Right cardiac atrium (tissue), 5 donors: Measurements from ENCODE around the gene PUS3. TPM values are rescaled to one million over a fixed set of nuclear protein-coding genes. Genes with fewer than 3 reads are reported as not detected.
"Not testable (repeated sequence)": the region's sequence is repeated elsewhere in the genome, so short reads cannot be mapped to it uniquely, and the experiment has no call there.

Experiments
- ATAC-seq, 2 donors: fragments of 200-7000 bp; cut with Tn5 transposase; one replicate each; pipeline versions ENCODE4 v1.8.0 to v1.9.1; 2020; ENCODE audit warnings: moderate library complexity in 2 of 2, mild to moderate bottlenecking in 1 of 2
- DNase-seq, 3 donors: peaks; one replicate each; pipeline ENCODE4 v3.0.0-alpha.2; 2020
- H3K27ac ChIP-seq: one replicate; pipeline ENCODE4 v1.5.1; 2013; ENCODE audit warnings: mild to moderate bottlenecking, low read length, control low read depth, moderate library complexity
- H3K27me3 ChIP-seq: one replicate; pipeline ENCODE4 v1.6.1; 2013; ENCODE audit not compliant: control insufficient read depth, insufficient read depth
- H3K4me1 ChIP-seq: one replicate; pipeline ENCODE4 v1.6.1; 2013; ENCODE audit warnings: low read length; ENCODE audit not compliant: control insufficient read depth, insufficient read depth
- H3K4me3 ChIP-seq: one replicate; pipeline ENCODE4 v1.5.1; 2013; ENCODE audit warnings: low read length, control low read depth
- H3K9me3 ChIP-seq: one replicate; pipeline ENCODE4 v1.6.1; 2013; ENCODE audit warnings: low read length; ENCODE audit not compliant: control insufficient read depth
- WGBS: extraction: QIAGEN DNeasy Blood & Tissue Kit; methylation state at CpG from one replicate; pipeline ENCODE4 v1.1.7; 2013; 5-methylcytosine and 5-hydroxymethylcytosine counted together
- intact Hi-C, 4 donors: fragments of 100-400 bp; cut with DNase I; formaldehyde crosslinking; loops; one replicate each; pipeline versions ENCODE4 v1.11.0 to v1.14.0; 2022 to 2023
- polyA plus RNA-seq: library from polyadenylated mRNA; stranded (reverse); fragments of 200-250 nt; gene quantifications from one replicate; pipeline ENCODE4 v1.2.3, GENCODE V29; 2013
- total RNA-seq, 4 donors: library from RNA; stranded (reverse); fragmentation: NEBNext Ultra II Directional; extraction: Animal tissue kit (Norgen Biotek cat#: 25700); gene quantifications; one replicate each; pipeline ENCODE4 v1.2.1, GENCODE V29; 2021
- donor health status: healthy with polysubstance abuse.
- donor health status: DM: no; HTN: yes; CAD: no.
- donor health status: DM: no; HTN: no; CAD: no.
- donor health status: DM: no; HTN: yes; CAD: no; lungs with severe emphysema.
- donor health status: DM: yes; HTN: yes; CAD: no.

PUS3 gene
- total and polyA plus RNA-seq, 5 donors: 5.7 to 9.5 (median 9.0) TPM

- intact Hi-C loops: no loop called here
- H3K4me3 ChIP-seq: peak overlapping the region; percentile 32
- H3K27ac ChIP-seq: peak overlapping the region; percentile 58
- 15% methylated on average over 24 of the region's 24 CpGs for WGBS
- ATAC-seq (peak; percentile 54 to 64), DNase-seq (peak; percentile 49 to 81 (median 79))
- H3K27me3 ChIP-seq: no peaks in the 10 kb centered on the region
- no peaks in the 10 kb centered on the region for H3K9me3 ChIP-seq
- H3K4me1 ChIP-seq: no peaks in the 10 kb centered on the region
Observed at GRCh38 chr11:125886997-125887372, 16.0 kb downstream of the PUS3 start.

- intact Hi-C loops: no loop called here
- ATAC-seq (no peak), DNase-seq (no peak)
- Histone ChIP-seq H3K27me3 (no peaks in the 10 kb centered on the region), H3K9me3 (no peaks in the 10 kb centered on the region), H3K4me3 (no peak overlapping the region), H3K4me1 (no peaks in the 10 kb centered on the region), H3K27ac (no peak overlapping the region)
- WGBS: 88% methylated on average over 8 of the region's 8 CpGs
Observed at GRCh38 chr11:125883375-125883774, 19.6 kb downstream of the PUS3 start.

GRCh38 chr11:125881291-125881690, 21.7 kb downstream of the PUS3 start:
- no peak overlapping the region for H3K27ac ChIP-seq
- ATAC-seq (no peak), DNase-seq (no peak)
- intact Hi-C loops: no loop called here
- H3K9me3 ChIP-seq: no peaks in the 10 kb centered on the region
- H3K4me3 ChIP-seq: no peak overlapping the region
- no peaks in the 10 kb centered on the region for H3K27me3 ChIP-seq
- H3K4me1 ChIP-seq: no peaks in the 10 kb centered on the region
- 69% methylated on average over 1 of the region's 1 CpG for WGBS

- intact Hi-C loops: loop anchor here in 3 of 4 donors (5.0 to 10.0 kb wide), 3 partner anchors 230 to 912 kb away; partner anchors contain the start of gene CHEK1 (in 1 of the 3)
Observed at GRCh38 chr11:125874556-125875124, 28.4 kb downstream of the PUS3 start.

GRCh38 chr11:125873881-125874555, 29.0 kb downstream of the PUS3 start:
- no peaks in the 10 kb centered on the region for H3K4me1 ChIP-seq
- ATAC-seq (peak; percentile 66 to 70), DNase-seq (peak in 1 of 3 donors; percentile 39)
- H3K4me3 ChIP-seq: no peak overlapping the region
- no peak overlapping the region for H3K27ac ChIP-seq
- no peaks in the 10 kb centered on the region for H3K9me3 ChIP-seq
- WGBS: 70% methylated on average over 20 of the region's 20 CpGs
- intact Hi-C loops: loop anchor here in 3 of 4 donors (5.0 to 10.0 kb wide), 3 partner anchors 229 to 912 kb away; partner anchors contain the start of gene CHEK1 (in 1 of the 3)
- no peaks in the 10 kb centered on the region for H3K27me3 ChIP-seq

More at GRCh38 chr11:125874556-125875124, 28.4 kb downstream of the PUS3 start:
- Histone ChIP-seq H3K4me3 (no peak overlapping the region), H3K27me3 (no peaks in the 10 kb centered on the region), H3K27ac (no peak overlapping the region), H3K4me1 (no peaks in the 10 kb centered on the region), H3K9me3 (no peaks in the 10 kb centered on the region)
- WGBS: 13% methylated on average over 8 of the region's 8 CpGs
- peak; percentile 97 to 99 for ATAC-seq
- peak in 2 of 3 donors; percentile 46 to 62 for DNase-seq

- no peak overlapping the region for H3K4me3 ChIP-seq
- H3K4me1 ChIP-seq: no peaks in the 10 kb centered on the region
- ATAC-seq (no peak), DNase-seq (no peak)
- H3K27me3 ChIP-seq: no peaks in the 10 kb centered on the region
- H3K27ac ChIP-seq: no peak overlapping the region
- intact Hi-C loops: loop anchor here in 3 of 4 donors (5.0 to 10.0 kb wide), 3 partner anchors 227 to 910 kb away; partner anchors contain the start of gene CHEK1 (in 1 of the 3)
- no peaks in the 10 kb centered on the region for H3K9me3 ChIP-seq
Observed at GRCh38 chr11:125872138-125872491, 30.9 kb downstream of the PUS3 start.

- H3K27ac ChIP-seq: no peak overlapping the region
- H3K4me3 ChIP-seq: no peak overlapping the region
- intact Hi-C loops: loop anchor here in 3 of 4 donors (5.0 to 10.0 kb wide), 3 partner anchors 227 to 909 kb away; partner anchors contain the start of gene CHEK1 (in 1 of the 3)
- ATAC-seq: no peak
- H3K27me3 ChIP-seq: no peaks in the 10 kb centered on the region
- no peaks in the 10 kb centered on the region for H3K9me3 ChIP-seq
- no peaks in the 10 kb centered on the region for H3K4me1 ChIP-seq
- 75% methylated on average over 10 of the region's 10 CpGs for WGBS
- DNase-seq: peak in 1 of 3 donors; percentile 63
Observed at GRCh38 chr11:125871391-125872137, 31.4 kb downstream of the PUS3 start.

GRCh38 chr11:125869521-125869920, 33.5 kb downstream of the PUS3 start:
- Histone ChIP-seq H3K27ac (no peak overlapping the region), H3K4me3 (no peak overlapping the region), H3K4me1 (no peaks in the 10 kb centered on the region), H3K9me3 (no peaks in the 10 kb centered on the region), H3K27me3 (no peaks in the 10 kb centered on the region)
- no peak for DNase-seq
- WGBS: 62% methylated on average over 2 of the region's 2 CpGs
- intact Hi-C loops: no loop called here
- no peak for ATAC-seq

GRCh38 chr11:125865354-125865753, 37.7 kb downstream of the PUS3 start:
- intact Hi-C loops, H3K9me3 ChIP-seq: not testable (repeated sequence)
- 89% methylated on average over 4 of the region's 4 CpGs for WGBS

GRCh38 chr11:125862786-125863185, 40.2 kb downstream of the PUS3 start:
- WGBS: 96% methylated on average over 31 of the region's 33 CpGs
- ATAC-seq: not testable (repeated sequence)

More at GRCh38 chr11:125865354-125865753, 37.7 kb downstream of the PUS3 start:
- H3K4me1 ChIP-seq, H3K4me3 ChIP-seq, DNase-seq, H3K27me3 ChIP-seq, ATAC-seq, H3K27ac ChIP-seq: not testable (repeated sequence)

GRCh38 chr11:125857670-125858069, 45.3 kb downstream of the PUS3 start:
- 82% methylated on average over 9 of the region's 9 CpGs for WGBS
- intact Hi-C loops: not testable (repeated sequence)

More at GRCh38 chr11:125862786-125863185, 40.2 kb downstream of the PUS3 start:
- H3K27ac ChIP-seq, H3K9me3 ChIP-seq, DNase-seq, intact Hi-C loops, H3K4me1 ChIP-seq, H3K27me3 ChIP-seq, H3K4me3 ChIP-seq: not testable (repeated sequence)

More at GRCh38 chr11:125857670-125858069, 45.3 kb downstream of the PUS3 start:
- not testable (repeated sequence) for DNase-seq, ATAC-seq, H3K4me3 ChIP-seq, H3K27me3 ChIP-seq, H3K4me1 ChIP-seq, H3K9me3 ChIP-seq, H3K27ac ChIP-seq
